DND-41 (cell line): Measurements from ENCODE around the gene GPAT3.

Experiments
- CTCF ChIP-seq: IDR thresholded peaks from 2 replicates; pipeline ENCODE4 v1.5.1; 2012; ENCODE audit warnings: borderline replicate concordance, low read length, moderate library complexity, mild to moderate bottlenecking; ENCODE audit not compliant: poor library complexity, severe bottlenecking; ENCODE audit errors: extremely low read depth
- EZH2 ChIP-seq: IDR thresholded peaks from 3 replicates; pipeline ENCODE4 v1.6.1; 2012; ENCODE audit warnings: borderline replicate concordance, low read depth, mild to moderate bottlenecking, moderate library complexity, low read length, inconsistent platforms; ENCODE audit not compliant: severe bottlenecking

DNA sequence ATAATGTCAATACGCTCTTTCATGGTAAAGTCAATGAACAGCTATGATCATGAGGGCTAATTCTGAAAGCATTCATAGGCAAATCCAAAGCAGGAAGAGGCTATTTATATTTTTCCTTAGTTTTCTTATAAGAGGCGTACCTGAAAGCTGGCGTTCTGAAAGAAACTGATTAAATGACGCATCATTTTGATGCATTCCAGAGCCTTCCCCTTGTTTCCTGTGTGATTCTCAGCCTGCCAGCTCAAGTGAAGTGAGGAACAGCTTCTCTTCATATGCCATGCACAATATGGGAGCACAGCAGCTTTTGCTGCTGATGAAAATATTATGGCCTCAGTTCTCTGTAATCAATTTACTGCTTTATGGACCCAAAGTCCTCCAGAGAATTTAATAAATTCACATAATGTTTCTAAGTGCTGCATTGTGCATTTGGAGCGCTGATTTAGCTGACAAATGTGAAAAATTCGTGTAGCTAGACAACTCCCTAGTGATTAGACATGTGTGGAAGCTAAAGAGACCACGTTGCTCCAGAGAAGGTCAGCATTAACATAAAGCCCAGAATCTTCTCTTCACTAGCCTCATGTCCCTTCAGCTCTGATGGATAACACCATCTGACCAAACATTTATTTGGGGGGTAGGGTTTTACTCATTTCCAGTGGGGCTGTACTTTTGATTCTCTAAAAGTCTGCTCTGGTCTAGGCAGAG, 110.8 kb downstream of the GPAT3 start:
- TF ChIP-seq CTCF (no peak), EZH2 (no peak)
